Kidney (tissue), 14 donors: ENCODE data around the gene RHOT1. TPM values are rescaled to one million over a fixed set of nuclear protein-coding genes. Genes with fewer than 3 reads are reported as not detected.

Experiments
- DNase-seq, 5 donors: peaks; one replicate each; pipeline ENCODE4 v3.0.0-alpha.2; 2013 to 2020
- FAIRE-seq: peaks from 2 replicates; lab custom pipeline; 2012; peaks lifted over from hg19 to GRCh38; lab: Jason Lieb, UNC
- H3K27ac ChIP-seq, 2 donors: one replicate each; pipeline ENCODE4 v1.7.0; 2013; ENCODE audit warnings: low read depth in 2 of 2, low read length in 2 of 2, inconsistent platforms in 1 of 2
- H3K27me3 ChIP-seq: one replicate; pipeline ENCODE4 v1.7.1; 2013; ENCODE audit warnings: low read length, inconsistent platforms; ENCODE audit not compliant: control insufficient read depth, insufficient read depth
- H3K36me3 ChIP-seq, 3 donors: one replicate each; pipeline versions ENCODE4 v1.7.0 to v1.7.1; 2013; ENCODE audit warnings: low read length in 3 of 3, control low read depth in 1 of 3, inconsistent platforms in 1 of 3; ENCODE audit not compliant: insufficient read depth in 3 of 3, control insufficient read depth in 2 of 3
- H3K4me1 ChIP-seq, 3 donors: one replicate each; pipeline versions ENCODE4 v1.7.0 to v1.7.1; 2013; ENCODE audit warnings: low read length in 3 of 3, inconsistent platforms in 1 of 3, low read depth in 1 of 3; ENCODE audit not compliant: control insufficient read depth in 2 of 3, insufficient read depth in 2 of 3
- H3K4me3 ChIP-seq, 3 donors: one replicate each; pipeline versions ENCODE4 v1.7.0 to v1.8.1; 2013; ENCODE audit warnings: low read length in 3 of 3, control low read depth in 1 of 3, inconsistent platforms in 1 of 3
- H3K9ac ChIP-seq, 3 donors: one replicate each; pipeline versions ENCODE4 v1.7.0 to v1.7.1; 2013; ENCODE audit warnings: low read length in 3 of 3, control low read depth in 1 of 3, inconsistent platforms in 1 of 3
- H3K9me3 ChIP-seq, 3 donors: one replicate each; pipeline versions ENCODE4 v1.7.0 to v1.7.1; 2013; ENCODE audit warnings: low read length in 3 of 3, control low read depth in 1 of 3, inconsistent platforms in 1 of 3; ENCODE audit not compliant: control insufficient read depth in 2 of 3, insufficient read depth in 1 of 3
- intact Hi-C: fragments of 100-400 bp; cut with DNase I; formaldehyde crosslinking; loops from one replicate; pipeline ENCODE4 v1.11.1; 2022
- polyA plus RNA-seq: library from polyadenylated mRNA; stranded (reverse); fragments of 350-450 nt; fragmentation: Illumina TruSeq; extraction: RNeasy Lipid Tissue Mini Kit (QIAGEN cat#74804); gene quantifications from one replicate; pipeline ENCODE4 v1.2.3, GENCODE V29; 2014; ENCODE audit warnings: low read depth, low replicate concordance; ENCODE audit not compliant: insufficient read depth
- total RNA-seq: library from RNA; stranded (reverse); fragmentation: NEBNext Ultra II Directional; extraction: Animal tissue kit (Norgen Biotek cat#: 25700); gene quantifications from one replicate; pipeline ENCODE4 v1.2.1, GENCODE V29; 2021
- TF ChIP-seq, protein P1 (sequence below): IDR thresholded peaks from 3 replicates; pipeline ENCODE4 v1.5.1; 2012; ENCODE audit warnings: mild to moderate bottlenecking, moderate library complexity, borderline replicate concordance; ENCODE audit not compliant: insufficient read depth; ENCODE audit errors: extremely low read depth
- donor health status: control.
- donor health status: control.
- donor health status: control.
- donor health status: control.
- donor health status: control.
- donor health status: DM: yes; HTN: yes; CAD: no.
- donor health status: Normal renal cell carcinoma (clear cell type).

The RHOT1 gene
- total and polyA plus RNA-seq, 2 donors from 2014 or later: 25.6 to 30.4 TPM

DNA sequence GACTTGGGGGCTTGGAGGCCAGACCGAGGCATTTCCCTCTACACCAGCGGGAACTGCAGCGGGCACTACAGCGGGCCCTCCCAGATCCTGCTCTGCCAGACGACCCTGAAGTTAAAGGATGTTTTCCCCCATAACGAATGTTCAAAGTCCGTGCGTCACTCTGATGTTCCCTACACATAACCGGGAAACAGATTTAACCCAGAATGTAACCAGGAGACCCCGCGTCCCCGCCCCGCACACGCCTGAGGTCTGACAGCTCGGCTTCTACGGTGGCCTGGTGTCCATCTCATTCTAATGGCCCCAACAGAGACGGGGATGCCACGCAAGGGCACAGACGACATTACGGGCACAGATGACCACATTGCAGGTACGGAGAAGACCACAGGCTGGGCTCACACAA is 31.7 kb upstream of the RHOT1 start:
- Histone ChIP-seq H3K9me3 (no peaks in the 10 kb centered on the region), H3K36me3 (no peaks in the 10 kb centered on the region), H3K9ac (no peak overlapping the region), H3K4me3 (no peak overlapping the region), H3K4me1 (peaks cover 0 to 5% (median 0%) of the 10 kb centered on the region in 3 donors), H3K27me3 (no peaks in the 10 kb centered on the region), H3K27ac (no peak overlapping the region)
- intact Hi-C loops: no loop called here
- TF ChIP-seq, protein P1, sequence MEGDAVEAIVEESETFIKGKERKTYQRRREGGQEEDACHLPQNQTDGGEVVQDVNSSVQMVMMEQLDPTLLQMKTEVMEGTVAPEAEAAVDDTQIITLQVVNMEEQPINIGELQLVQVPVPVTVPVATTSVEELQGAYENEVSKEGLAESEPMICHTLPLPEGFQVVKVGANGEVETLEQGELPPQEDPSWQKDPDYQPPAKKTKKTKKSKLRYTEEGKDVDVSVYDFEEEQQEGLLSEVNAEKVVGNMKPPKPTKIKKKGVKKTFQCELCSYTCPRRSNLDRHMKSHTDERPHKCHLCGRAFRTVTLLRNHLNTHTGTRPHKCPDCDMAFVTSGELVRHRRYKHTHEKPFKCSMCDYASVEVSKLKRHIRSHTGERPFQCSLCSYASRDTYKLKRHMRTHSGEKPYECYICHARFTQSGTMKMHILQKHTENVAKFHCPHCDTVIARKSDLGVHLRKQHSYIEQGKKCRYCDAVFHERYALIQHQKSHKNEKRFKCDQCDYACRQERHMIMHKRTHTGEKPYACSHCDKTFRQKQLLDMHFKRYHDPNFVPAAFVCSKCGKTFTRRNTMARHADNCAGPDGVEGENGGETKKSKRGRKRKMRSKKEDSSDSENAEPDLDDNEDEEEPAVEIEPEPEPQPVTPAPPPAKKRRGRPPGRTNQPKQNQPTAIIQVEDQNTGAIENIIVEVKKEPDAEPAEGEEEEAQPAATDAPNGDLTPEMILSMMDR: no peak
- FAIRE-seq: no peak
- no peak for DNase-seq

DNA sequence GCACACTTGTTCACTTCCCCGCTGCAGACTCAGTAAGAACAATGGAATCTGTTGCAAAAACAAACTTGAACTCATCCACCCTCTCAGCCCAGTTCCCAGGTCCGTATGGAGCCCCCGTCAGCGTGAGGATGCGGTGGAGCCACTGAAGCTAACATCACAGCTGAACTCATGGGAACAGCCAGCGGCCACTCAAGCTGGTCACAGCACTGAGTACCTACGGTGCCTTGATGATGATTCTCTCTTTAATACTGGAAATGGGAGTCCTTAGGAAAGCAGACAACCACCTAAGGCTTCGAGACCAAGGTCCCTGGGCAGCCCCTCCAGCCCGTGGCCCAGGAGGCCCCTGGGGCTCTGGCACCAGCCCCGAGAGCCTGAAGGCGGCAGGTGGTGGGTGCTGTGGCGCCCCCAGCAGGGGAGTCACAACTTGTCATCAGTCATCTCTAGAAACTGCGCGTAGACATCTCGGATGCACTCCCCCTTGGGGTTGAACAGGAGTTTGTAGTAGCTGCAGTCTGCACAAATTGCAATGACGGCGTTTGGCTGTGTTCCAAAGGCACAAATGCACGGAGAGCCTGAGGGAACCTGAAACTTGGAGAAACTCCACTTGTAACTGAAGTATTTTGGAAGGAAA is 31.0 kb upstream of the RHOT1 start:
- intact Hi-C loops: no loop called here
- Histone ChIP-seq H3K27ac (no peak overlapping the region), H3K4me1 (peaks cover 0 to 5% (median 0%) of the 10 kb centered on the region in 3 donors), H3K4me3 (no peak overlapping the region), H3K36me3 (no peaks in the 10 kb centered on the region), H3K27me3 (no peaks in the 10 kb centered on the region), H3K9ac (no peak overlapping the region), H3K9me3 (no peaks in the 10 kb centered on the region)
- FAIRE-seq (no peak), DNase-seq (peak in 4 of 5 donors; percentile 67 to 92 (median 80))
- TF ChIP-seq, protein P1: no peak

DNA sequence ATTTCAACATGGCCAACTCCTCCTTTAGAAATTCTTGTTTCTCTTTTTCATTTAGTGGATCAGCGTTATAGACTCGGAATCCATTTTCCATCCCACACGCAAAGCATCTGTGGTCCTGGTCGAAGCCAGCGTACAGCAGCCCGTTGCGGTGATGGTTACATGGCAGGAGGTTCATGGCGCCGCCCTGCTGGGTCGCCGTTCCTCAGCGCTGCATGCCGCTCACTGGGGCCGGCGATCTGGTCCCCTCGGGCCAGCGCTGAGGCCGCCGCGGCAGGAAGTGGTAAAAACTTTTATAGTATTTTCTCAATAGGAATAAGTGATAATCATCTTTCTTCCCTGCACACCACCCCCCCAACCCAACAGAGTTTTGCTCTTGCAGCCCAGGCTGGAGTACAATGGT is 29.9 kb upstream of the RHOT1 start:
- H3K36me3 ChIP-seq: no peaks in the 10 kb centered on the region
- TF ChIP-seq, protein P1: no peak
- intact Hi-C loops: no loop called here
- no peak overlapping the region for H3K9ac ChIP-seq
- no peak overlapping the region for H3K4me3 ChIP-seq
- peaks cover 0 to 5% (median 0%) of the 10 kb centered on the region in 3 donors for H3K4me1 ChIP-seq
- FAIRE-seq (no peak), DNase-seq (no peak)
- H3K9me3 ChIP-seq: no peaks in the 10 kb centered on the region
- H3K27ac ChIP-seq: no peak overlapping the region
- no peaks in the 10 kb centered on the region for H3K27me3 ChIP-seq
